ENCODE measurements around the gene HAGHL.

Gene HAGHL

GRCh38 chr16:708959-709358, 17.9 kb upstream of the HAGHL start (continued):
- TF ChIP-seq POU6F1 (CRISPR knock-in tag; IDR thresholded peaks at IDR 0.05; ENCODE audit: borderline replicate concordance, low read depth) (no peak), GLIS3 (CRISPR knock-in tag; IDR thresholded peaks at IDR 0.05) (no peak), BACH2 (CRISPR knock-in tag; IDR thresholded peaks at IDR 0.05; ENCODE audit: borderline replicate concordance) (no peak), CREB5 (CRISPR knock-in tag; IDR thresholded peaks at IDR 0.05; ENCODE audit: low read depth) (no peak), CSDC2 (CRISPR knock-in tag; IDR thresholded peaks at IDR 0.05) (no peak), ZFP3 (CRISPR knock-in tag; IDR thresholded peaks at IDR 0.05) (no peak)

- peak; percentile 55 for ATAC-seq
Observed at GRCh38 chr16:709566-710499, 17.1 kb upstream of the HAGHL start.

GRCh38 chr16:710500-711075, 16.3 kb upstream of the HAGHL start:
- TF ChIP-seq CSDC2 (CRISPR knock-in tag; IDR thresholded peaks at IDR 0.05): no peak
- no peak for TF ChIP-seq ISL1 (CRISPR knock-in tag; IDR thresholded peaks at IDR 0.05)
- TF ChIP-seq CSRNP3 (CRISPR knock-in tag; IDR thresholded peaks at IDR 0.05): no peak
- TF ChIP-seq ARNTL (CRISPR knock-in tag; IDR thresholded peaks at IDR 0.05; ENCODE audit: borderline replicate concordance, low read depth): no peak
- TF ChIP-seq ZFP30 (CRISPR knock-in tag; IDR thresholded peaks at IDR 0.05): no peak
- no peak for TF ChIP-seq TSHZ2 (CRISPR knock-in tag; IDR thresholded peaks at IDR 0.05)
- no peak for TF ChIP-seq PATZ1 (CRISPR knock-in tag; IDR thresholded peaks at IDR 0.05; ENCODE audit: borderline replicate concordance)
- ATAC-seq: no peak

More at GRCh38 chr16:709566-710499, 17.1 kb upstream of the HAGHL start:
- no peak for TF ChIP-seq PATZ1 (CRISPR knock-in tag; IDR thresholded peaks at IDR 0.05; ENCODE audit: borderline replicate concordance)

GRCh38 chr16:711084-711483, 15.8 kb upstream of the HAGHL start:
- no peak for ATAC-seq

More at GRCh38 chr16:711084-711483, 15.8 kb upstream of the HAGHL start:
- TF ChIP-seq TSHZ2 (CRISPR knock-in tag; IDR thresholded peaks at IDR 0.05): no peak
- no peak for TF ChIP-seq ZC3H10 (CRISPR knock-in tag; IDR thresholded peaks at IDR 0.05)
- no peak for TF ChIP-seq SNAI2 (CRISPR knock-in tag; IDR thresholded peaks at IDR 0.05)
- no peak for TF ChIP-seq ZNF70 (CRISPR knock-in tag; IDR thresholded peaks at IDR 0.05)
- TF ChIP-seq OSR1 (CRISPR knock-in tag; IDR thresholded peaks at IDR 0.05): no peak

All from SK-N-SH treated with all-trans-retinoic acid at 6 μM for 48 hours (cell line).